DLD1 (cell line): ENCODE results near the gene MED15.
"Not testable (repeated sequence)": the region's sequence is repeated elsewhere in the genome, so short reads cannot be mapped to it uniquely, and the experiment has no call there.

Experiments used
- in situ Hi-C: cut with HindIII; loops from 2 replicates; pipeline ENCODE4 v1.10.0; 2017; ENCODE audit warnings: low sequenced_read_pairs

Gene MED15

GRCh38 chr22:20507253-20508066 is at the start of gene MED15:
Gene MED15, plus strand, starts transcription at chr22:20507610. Its CDS starts 69 bp downstream, at chr22:20507679.
- in situ Hi-C loops = no loop called here

GRCh38 chr22:20458530-20459151 is 48.8 kb upstream of the MED15 start:
- in situ Hi-C loops = no loop called here

GRCh38 chr22:20459152-20459542 is 48.3 kb upstream of the MED15 start:
- in situ Hi-C loops = no loop called here

GRCh38 chr22:20459862-20460261 is 47.5 kb upstream of the MED15 start:
- in situ Hi-C loops = no loop called here

GRCh38 chr22:20463324-20464095 is 43.9 kb upstream of the MED15 start:
- in situ Hi-C loops = no loop called here

- in situ Hi-C loops = no loop called here
Measured at GRCh38 chr22:20464096-20464614, 43.3 kb upstream of the MED15 start.

GRCh38 chr22:20464912-20465758 is 42.3 kb upstream of the MED15 start:
- in situ Hi-C loops = no loop called here

GRCh38 chr22:20465759-20466077 is 41.7 kb upstream of the MED15 start:
- in situ Hi-C loops = no loop called here

GRCh38 chr22:20466659-20467379 is 40.6 kb upstream of the MED15 start:
- in situ Hi-C loops = no loop called here

- in situ Hi-C loops = no loop called here
Measured at GRCh38 chr22:20469110-20469868, 38.1 kb upstream of the MED15 start.

GRCh38 chr22:20470525-20470924 is 36.9 kb upstream of the MED15 start:
- in situ Hi-C loops = not testable (repeated sequence)

- in situ Hi-C loops = no loop called here
Measured at GRCh38 chr22:20471126-20471833, 36.1 kb upstream of the MED15 start.

- in situ Hi-C loops = no loop called here
Measured at GRCh38 chr22:20472629-20473442, 34.6 kb upstream of the MED15 start.

GRCh38 chr22:20475115-20475436 is 32.3 kb upstream of the MED15 start:
- in situ Hi-C loops = no loop called here

GRCh38 chr22:20475569-20475968 is 31.8 kb upstream of the MED15 start:
- in situ Hi-C loops = not testable (repeated sequence)

GRCh38 chr22:20478059-20478458 is 29.4 kb upstream of the MED15 start:
- in situ Hi-C loops = not testable (repeated sequence)

- in situ Hi-C loops = no loop called here
Measured at GRCh38 chr22:20479612-20480196, 27.7 kb upstream of the MED15 start.

GRCh38 chr22:20483143-20483506 is 24.3 kb upstream of the MED15 start:
- in situ Hi-C loops = not testable (repeated sequence)
